Prostate gland (tissue), 2 donors: ENCODE data around the gene OR8G5.

Experiments
- POLR2AphosphoS5 ChIP-seq: sonication (generic); formaldehyde crosslinking; IDR thresholded peaks from one replicate; pipeline ENCODE4 v1.6.1; 2017; ENCODE audit warnings: antibody characterized with exemption
- TF ChIP-seq, protein P1 (sequence below), 4 experiments: fragments of 200-600 bp in 2 of 4; fragments of 450-650 bp in 2 of 4; sonication (generic) in 2 of 4; IDR thresholded peaks; 1 replicate in 3 of 4; 2 replicates in 1 of 4; pipeline ENCODE4 v1.5.1; 2016 to 2019; ENCODE audit warnings: antibody characterized with exemption in 4 of 4, mild to moderate bottlenecking in 2 of 4, moderate library complexity in 2 of 4

DNA sequence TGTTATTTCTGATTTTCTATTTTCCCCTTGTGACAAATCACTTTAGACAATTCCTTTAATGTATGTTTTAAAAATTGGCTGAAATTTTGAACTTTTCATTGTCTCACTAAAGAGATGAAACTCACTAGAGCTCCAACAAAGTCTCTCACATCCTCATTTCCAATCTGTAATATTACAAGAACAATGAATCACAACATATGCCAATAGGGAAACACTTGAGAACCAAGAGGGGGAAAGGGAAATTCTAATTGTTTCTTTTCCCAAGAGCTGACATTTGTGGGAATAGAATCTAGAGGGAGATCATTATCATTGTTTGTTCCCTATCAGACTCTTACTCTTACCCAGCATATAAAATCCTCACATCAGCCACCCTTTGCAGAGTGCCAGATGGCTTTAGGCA, 44.9 kb upstream of the OR8G5 start:
- TF ChIP-seq, protein P1, sequence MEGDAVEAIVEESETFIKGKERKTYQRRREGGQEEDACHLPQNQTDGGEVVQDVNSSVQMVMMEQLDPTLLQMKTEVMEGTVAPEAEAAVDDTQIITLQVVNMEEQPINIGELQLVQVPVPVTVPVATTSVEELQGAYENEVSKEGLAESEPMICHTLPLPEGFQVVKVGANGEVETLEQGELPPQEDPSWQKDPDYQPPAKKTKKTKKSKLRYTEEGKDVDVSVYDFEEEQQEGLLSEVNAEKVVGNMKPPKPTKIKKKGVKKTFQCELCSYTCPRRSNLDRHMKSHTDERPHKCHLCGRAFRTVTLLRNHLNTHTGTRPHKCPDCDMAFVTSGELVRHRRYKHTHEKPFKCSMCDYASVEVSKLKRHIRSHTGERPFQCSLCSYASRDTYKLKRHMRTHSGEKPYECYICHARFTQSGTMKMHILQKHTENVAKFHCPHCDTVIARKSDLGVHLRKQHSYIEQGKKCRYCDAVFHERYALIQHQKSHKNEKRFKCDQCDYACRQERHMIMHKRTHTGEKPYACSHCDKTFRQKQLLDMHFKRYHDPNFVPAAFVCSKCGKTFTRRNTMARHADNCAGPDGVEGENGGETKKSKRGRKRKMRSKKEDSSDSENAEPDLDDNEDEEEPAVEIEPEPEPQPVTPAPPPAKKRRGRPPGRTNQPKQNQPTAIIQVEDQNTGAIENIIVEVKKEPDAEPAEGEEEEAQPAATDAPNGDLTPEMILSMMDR (IDR thresholded peaks at IDR 0.05): no peak
- no peak for TF ChIP-seq POLR2AphosphoS5
